IMR-90 (cell line): ENCODE data around the gene FAT1. TPM values are rescaled to one million over a fixed set of nuclear protein-coding genes. Genes with fewer than 3 reads are reported as not detected.

Experiments used
- ATAC-seq: fragments of 200-7000 bp; cut with Tn5 transposase; 2 replicates; pipeline ENCODE4 v1.9.1; 2020; ENCODE audit warnings: low read depth, mild to moderate bottlenecking, moderate library complexity
- BruUV-seq: library from RNA; stranded (reverse); fragments of 400-500 nt; replicated peaks from 2 replicates; lab custom pipeline; 2021; lab: Mats Ljungman, UMichigan
- CTCF ChIA-PET: fragments of 300-600 bp; formaldehyde crosslinking; extraction: SDS; loops from one replicate; lab custom pipeline; 2021; ENCODE audit warnings: antibody characterized with exemption; lab: Yijun Ruan, JAX
- POLR2A ChIA-PET: fragments of 300-600 bp; sonication (Branson Sonifier 250); formaldehyde crosslinking; loops from one replicate; lab custom pipeline; 2022; ENCODE audit warnings: antibody characterized with exemption; ENCODE audit not compliant: unreplicated experiment; lab: Charles Lee
- DNase-seq: peaks from one replicate; pipeline ENCODE4 v3.0.0; 2013
- H2AFZ ChIP-seq: replicated peaks from 2 replicates; pipeline ENCODE3; 2013; ENCODE audit warnings: low read length, mild to moderate bottlenecking; ENCODE audit not compliant: poor library complexity
- H2AK5ac ChIP-seq: 2 replicates; pipeline ENCODE4 v1.6.1; 2013; ENCODE audit warnings: low read depth, low read length, inconsistent platforms
- H2AK9ac ChIP-seq: replicated peaks from 2 replicates; pipeline ENCODE3; 2013; ENCODE audit warnings: mild to moderate bottlenecking, low read depth, low read length, moderate library complexity; ENCODE audit not compliant: poor library complexity
- H2BK120ac ChIP-seq: 2 replicates; pipeline ENCODE4 v1.6.1; 2013; ENCODE audit warnings: low read depth, low read length, inconsistent platforms
- H2BK15ac ChIP-seq: 3 replicates; pipeline ENCODE4 v1.6.1; 2013; ENCODE audit warnings: low read depth, low read length, inconsistent platforms
- H2BK20ac ChIP-seq: 2 replicates; pipeline ENCODE4 v1.6.1; 2013; ENCODE audit warnings: low read depth, mild to moderate bottlenecking, inconsistent platforms, low read length, moderate library complexity
- H2BK5ac ChIP-seq: 2 replicates; pipeline ENCODE4 v1.6.1; 2013; ENCODE audit warnings: mild to moderate bottlenecking, low read depth, low read length, inconsistent platforms; ENCODE audit not compliant: poor library complexity, severe bottlenecking
- H3K14ac ChIP-seq: replicated peaks from 2 replicates; pipeline ENCODE4 v1.6.1; 2013; ENCODE audit warnings: low read depth, low read length, inconsistent platforms
- H3K18ac ChIP-seq: 2 replicates; pipeline ENCODE4 v1.6.1; 2013; ENCODE audit warnings: low read depth, low read length, control low read depth
- H3K23ac ChIP-seq: 2 replicates; pipeline ENCODE4 v1.6.1; 2013; ENCODE audit warnings: low read depth, low read length, inconsistent platforms
- H3K27ac ChIP-seq: 2 replicates; pipeline ENCODE4 v1.5.1; 2013; ENCODE audit warnings: mild to moderate bottlenecking, control low read depth, low read length; ENCODE audit not compliant: insufficient read depth
- H3K27me3 ChIP-seq: 2 replicates; pipeline ENCODE4 v1.6.1; 2013; ENCODE audit warnings: low read length; ENCODE audit not compliant: control insufficient read depth, insufficient read depth
- H3K36me3 ChIP-seq: 2 replicates; pipeline ENCODE4 v1.6.1; 2013; ENCODE audit warnings: low read length, mixed read lengths; ENCODE audit not compliant: control insufficient read depth, insufficient read depth
- H3K4ac ChIP-seq: 2 replicates; pipeline ENCODE4 v1.6.1; 2013; ENCODE audit warnings: low read depth, low read length, inconsistent platforms
- H3K4me1 ChIP-seq: 2 replicates; pipeline ENCODE4 v1.6.1; 2013; ENCODE audit warnings: low read length, mixed read lengths; ENCODE audit not compliant: control insufficient read depth, insufficient read depth
- H3K4me2 ChIP-seq: 2 replicates; pipeline ENCODE4 v1.6.1; 2013; ENCODE audit warnings: low read depth, mild to moderate bottlenecking, control low read depth, low read length, moderate library complexity
- H3K4me3 ChIP-seq: 2 replicates; pipeline ENCODE4 v1.5.1; 2013; ENCODE audit warnings: low read depth, mild to moderate bottlenecking, control low read depth, low read length, moderate library complexity; ENCODE audit not compliant: insufficient read depth
- H3K56ac ChIP-seq: 2 replicates; pipeline ENCODE4 v1.6.1; 2013; ENCODE audit warnings: low read length, inconsistent platforms; ENCODE audit not compliant: insufficient read depth; ENCODE audit errors: extremely low read depth
- H3K79me1 ChIP-seq, 2 experiments: 2 replicates each; pipeline ENCODE4 v1.6.1; 2013; ENCODE audit warnings: low read length in 2 of 2, inconsistent platforms in 1 of 2, low read depth in 1 of 2
- H3K9ac ChIP-seq: 2 replicates; pipeline ENCODE4 v1.6.1; 2013; ENCODE audit warnings: low read depth, low read length, control low read depth
- H3K9me1 ChIP-seq: 2 replicates; pipeline ENCODE4 v1.6.1; 2013; ENCODE audit warnings: low read length, inconsistent platforms; ENCODE audit not compliant: insufficient read depth
- H3K9me3 ChIP-seq: 2 replicates; pipeline ENCODE4 v1.6.1; 2013; ENCODE audit warnings: low read length; ENCODE audit not compliant: control insufficient read depth, insufficient read depth
- H4K20me1 ChIP-seq: 2 replicates; pipeline ENCODE4 v1.6.1; 2013; ENCODE audit warnings: low read length, inconsistent platforms; ENCODE audit not compliant: insufficient read depth
- H4K5ac ChIP-seq: 2 replicates; pipeline ENCODE4 v1.6.1; 2013; ENCODE audit warnings: mild to moderate bottlenecking, low read depth, low read length, control low read depth
- H4K8ac ChIP-seq, 2 experiments: 2 replicates each; pipeline ENCODE4 v1.6.1; 2013; ENCODE audit warnings: low read depth in 2 of 2, low read length in 2 of 2, control low read depth in 1 of 2, inconsistent platforms in 1 of 2
- H4K91ac ChIP-seq: 2 replicates; pipeline ENCODE4 v1.6.1; 2013; ENCODE audit warnings: low read depth, low read length, inconsistent platforms; ENCODE audit not compliant: insufficient read depth
- BHLHE40 ChIP-seq: fragments of 150-350 bp; IDR thresholded peaks from 2 replicates; pipeline ENCODE4 v1.6.1; 2016; ENCODE audit warnings: mild to moderate bottlenecking, low read depth, low read length
- CEBPB ChIP-seq: IDR thresholded peaks from 2 replicates; pipeline ENCODE4 v1.6.1; 2012; ENCODE audit warnings: low read depth, low read length, improper control_type of control experiment
- CHD1 ChIP-seq: IDR thresholded peaks from 2 replicates; pipeline ENCODE4 v1.6.1; 2012; ENCODE audit warnings: low read depth, low read length, improper control_type of control experiment
- FOS ChIP-seq: fragments of 150-350 bp; IDR thresholded peaks from 2 replicates; pipeline ENCODE4 v1.6.1; 2016; ENCODE audit warnings: low read depth, low read length
- MAFK ChIP-seq: IDR thresholded peaks from 2 replicates; pipeline ENCODE4 v1.6.1; 2012; ENCODE audit warnings: low read depth, low read length, improper control_type of control experiment
- MAZ ChIP-seq: IDR thresholded peaks from 2 replicates; pipeline ENCODE4 v1.6.1; 2012; ENCODE audit warnings: low read depth, mild to moderate bottlenecking, low read length, improper control_type of control experiment, moderate library complexity, borderline replicate concordance
- MXI1 ChIP-seq: IDR thresholded peaks from 2 replicates; pipeline ENCODE4 v1.6.1; 2012; ENCODE audit warnings: low read depth, mild to moderate bottlenecking, low read length, moderate library complexity, borderline replicate concordance
- POLR2A ChIP-seq: IDR thresholded peaks from 2 replicates; pipeline ENCODE4 v1.6.1; 2012; ENCODE audit warnings: mild to moderate bottlenecking, low read depth, low read length
- RCOR1 ChIP-seq: IDR thresholded peaks from 2 replicates; pipeline ENCODE4 v1.6.1; 2012; ENCODE audit warnings: mild to moderate bottlenecking, low read length, improper control_type of control experiment; ENCODE audit not compliant: insufficient replicate concordance
- RFX5 ChIP-seq: IDR thresholded peaks from 2 replicates; pipeline ENCODE4 v1.8.0; 2012; ENCODE audit warnings: low read depth, mild to moderate bottlenecking, low read length, moderate library complexity
- WGBS, 2 experiments: methylation state at CpG; one replicate each; pipeline versions ENCODE4 v1.1.5 to v1.1.7; 2013; ENCODE audit warnings: missing lambda C conversion rate in 2 of 2; ENCODE audit not compliant: insufficient read length in 1 of 2; ENCODE audit errors: extremely low coverage in 2 of 2; 5-methylcytosine and 5-hydroxymethylcytosine counted together
- dilution Hi-C: fragments of 300-500 bp; cut with HindIII; formaldehyde crosslinking; loops from one replicate; pipeline ENCODE4 v1.14.3; 2018; ENCODE audit warnings: low sequenced_read_pairs; ENCODE audit not compliant: unreplicated experiment
- in situ Hi-C: fragments of 300-500 bp; cut with MboI; formaldehyde crosslinking; loops from 3 replicates; pipeline ENCODE4 v1.14.3; 2019; ENCODE audit warnings: low sequenced_read_pairs, inconsistent platforms, mixed read lengths
- intact Hi-C: fragments of 100-400 bp; cut with micrococcal nuclease; formaldehyde crosslinking; loops from 2 replicates; pipeline ENCODE4 v1.10.0; 2022
- polyA plus RNA-seq, 3 experiments: library from polyadenylated mRNA; depleted of rRNA; stranded (reverse); fragments of >200 nt; gene quantifications; 2 replicates each; pipeline ENCODE4 v1.2.3, GENCODE V29; 2012; ENCODE audit warnings: low replicate concordance in 1 of 3
- total RNA-seq: library from RNA; depleted of rRNA; stranded (reverse); fragments of >200 nt; gene quantifications from 2 replicates; pipeline ENCODE4 v1.2.3, GENCODE V29; 2012
- TF ChIP-seq, protein P1 (sequence below): conservative IDR thresholded peaks from 2 replicates; pipeline ENCODE4 v1.5.1; 2012; ENCODE audit warnings: mild to moderate bottlenecking, low read depth, low read length, improper control_type of control experiment
- TF ChIP-seq, protein P2 (sequence below): fragments of 150-350 bp; IDR thresholded peaks from 2 replicates; pipeline ENCODE4 v1.6.1; 2016; ENCODE audit warnings: low read depth, mild to moderate bottlenecking, low read length, moderate library complexity, borderline replicate concordance
- TF ChIP-seq, protein P3 (sequence below): fragments of 150-350 bp; IDR thresholded peaks from 2 replicates; pipeline ENCODE4 v1.6.1; 2017; ENCODE audit warnings: mild to moderate bottlenecking, antibody characterized with exemption, low read length, low read depth

FAT1 gene
- total and polyA plus RNA-seq, 2 of the 4 experiments (the other 2 are of a cell fraction), result 156 to 519 TPM

DNA sequence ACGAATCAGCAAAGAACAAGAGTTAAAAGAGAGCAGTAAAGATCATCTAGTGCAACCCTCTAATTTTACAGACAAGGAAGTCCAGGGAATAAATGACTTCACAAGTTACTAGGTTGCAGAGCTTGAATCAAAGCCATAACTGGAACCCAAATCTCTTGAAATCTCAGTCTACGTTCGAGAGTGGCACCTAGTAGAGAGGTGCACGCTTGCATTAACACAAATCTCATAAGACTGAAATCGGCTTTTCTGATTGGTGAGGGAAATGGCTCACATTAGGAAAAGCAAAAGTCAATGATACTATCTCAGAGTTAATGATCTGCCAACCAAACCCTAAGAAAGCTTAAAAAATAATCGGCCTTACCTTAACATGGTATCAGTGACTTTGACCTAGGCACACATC, 43.0 kb downstream of the FAT1 start:
- no peak overlapping the region; the same call in 1 of the 2 replicates for H4K5ac ChIP-seq
- intact Hi-C loops (no loop called here), dilution Hi-C loops (no loop called here), in situ Hi-C loops (no loop called here)
- DNase-seq (no peak), ATAC-seq (no peak)
- H2BK20ac ChIP-seq, result no peak overlapping the region
- H3K36me3 ChIP-seq, result peaks cover 22% of the 10 kb centered on the region
- no peak overlapping the region for H2AK5ac ChIP-seq
- no peak overlapping the region for H2BK15ac ChIP-seq
- no peak overlapping the region for H4K91ac ChIP-seq
- CTCF ChIA-PET, result no interaction called here
- peaks cover 63% of the 10 kb centered on the region for H4K20me1 ChIP-seq
- peaks cover 5 to 49% of the 10 kb centered on the region in 2 experiments for H3K79me1 ChIP-seq
- no peak overlapping the region for H2BK120ac ChIP-seq
- peak overlapping the region; percentile 17 for H2BK5ac ChIP-seq
- TF ChIP-seq BHLHE40 (no peak), POLR2A (no peak), CHD1 (no peak), RCOR1 (no peak), RFX5 (no peak), MAFK (no peak), CEBPB (no peak), MAZ (no peak), FOS (no peak), MXI1 (no peak)
- TF ChIP-seq, protein P1, sequence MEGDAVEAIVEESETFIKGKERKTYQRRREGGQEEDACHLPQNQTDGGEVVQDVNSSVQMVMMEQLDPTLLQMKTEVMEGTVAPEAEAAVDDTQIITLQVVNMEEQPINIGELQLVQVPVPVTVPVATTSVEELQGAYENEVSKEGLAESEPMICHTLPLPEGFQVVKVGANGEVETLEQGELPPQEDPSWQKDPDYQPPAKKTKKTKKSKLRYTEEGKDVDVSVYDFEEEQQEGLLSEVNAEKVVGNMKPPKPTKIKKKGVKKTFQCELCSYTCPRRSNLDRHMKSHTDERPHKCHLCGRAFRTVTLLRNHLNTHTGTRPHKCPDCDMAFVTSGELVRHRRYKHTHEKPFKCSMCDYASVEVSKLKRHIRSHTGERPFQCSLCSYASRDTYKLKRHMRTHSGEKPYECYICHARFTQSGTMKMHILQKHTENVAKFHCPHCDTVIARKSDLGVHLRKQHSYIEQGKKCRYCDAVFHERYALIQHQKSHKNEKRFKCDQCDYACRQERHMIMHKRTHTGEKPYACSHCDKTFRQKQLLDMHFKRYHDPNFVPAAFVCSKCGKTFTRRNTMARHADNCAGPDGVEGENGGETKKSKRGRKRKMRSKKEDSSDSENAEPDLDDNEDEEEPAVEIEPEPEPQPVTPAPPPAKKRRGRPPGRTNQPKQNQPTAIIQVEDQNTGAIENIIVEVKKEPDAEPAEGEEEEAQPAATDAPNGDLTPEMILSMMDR, result no peak
- TF ChIP-seq, protein P2, sequence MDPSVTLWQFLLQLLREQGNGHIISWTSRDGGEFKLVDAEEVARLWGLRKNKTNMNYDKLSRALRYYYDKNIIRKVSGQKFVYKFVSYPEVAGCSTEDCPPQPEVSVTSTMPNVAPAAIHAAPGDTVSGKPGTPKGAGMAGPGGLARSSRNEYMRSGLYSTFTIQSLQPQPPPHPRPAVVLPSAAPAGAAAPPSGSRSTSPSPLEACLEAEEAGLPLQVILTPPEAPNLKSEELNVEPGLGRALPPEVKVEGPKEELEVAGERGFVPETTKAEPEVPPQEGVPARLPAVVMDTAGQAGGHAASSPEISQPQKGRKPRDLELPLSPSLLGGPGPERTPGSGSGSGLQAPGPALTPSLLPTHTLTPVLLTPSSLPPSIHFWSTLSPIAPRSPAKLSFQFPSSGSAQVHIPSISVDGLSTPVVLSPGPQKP, result no peak
- TF ChIP-seq, protein P3, sequence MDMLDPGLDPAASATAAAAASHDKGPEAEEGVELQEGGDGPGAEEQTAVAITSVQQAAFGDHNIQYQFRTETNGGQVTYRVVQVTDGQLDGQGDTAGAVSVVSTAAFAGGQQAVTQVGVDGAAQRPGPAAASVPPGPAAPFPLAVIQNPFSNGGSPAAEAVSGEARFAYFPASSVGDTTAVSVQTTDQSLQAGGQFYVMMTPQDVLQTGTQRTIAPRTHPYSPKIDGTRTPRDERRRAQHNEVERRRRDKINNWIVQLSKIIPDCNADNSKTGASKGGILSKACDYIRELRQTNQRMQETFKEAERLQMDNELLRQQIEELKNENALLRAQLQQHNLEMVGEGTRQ, result no peak
- H3K18ac ChIP-seq, result peak overlapping the region; percentile 38; the same call in 1 of the 2 replicates
- no peak overlapping the region for H3K14ac ChIP-seq
- no peak overlapping the region for H3K4ac ChIP-seq
- no CpG with 5 or more reads among the region's 6 CpGs for WGBS, 2 experiments
- H4K8ac ChIP-seq, result no peak overlapping the region; a peak in 1 of 4 replicates
- POLR2A ChIA-PET, result no interaction called here
- H3K23ac ChIP-seq, result no peak overlapping the region
- no peaks in the 10 kb centered on the region for H3K9me3 ChIP-seq
- peaks cover 24% of the 10 kb centered on the region for H3K4me1 ChIP-seq
- H3K4me3 ChIP-seq, result no peak overlapping the region
- H2AK9ac ChIP-seq, result no peak overlapping the region
- H3K9ac ChIP-seq, result no peak overlapping the region
- BruUV-seq, result no TSS peak
- peaks cover 16% of the 10 kb centered on the region for H3K9me1 ChIP-seq
- no peak overlapping the region for H2AFZ ChIP-seq
- H3K27me3 ChIP-seq, result no peaks in the 10 kb centered on the region
- no peak overlapping the region for H3K56ac ChIP-seq
- no peak overlapping the region for H3K4me2 ChIP-seq
- H3K27ac ChIP-seq, result no peak overlapping the region; the same call in 1 of the 2 replicates
